GM20431 (cell line): ENCODE results near the gene TMEM45B.
"Not testable (repeated sequence)": the region's sequence is repeated elsewhere in the genome, so short reads cannot be mapped to it uniquely, and the experiment has no call there.

Experiments
- in situ Hi-C: fragments of 300-500 bp; cut with MseI, MboI; formaldehyde crosslinking; loops from one replicate; pipeline ENCODE4 v1.15.0; 2020; ENCODE audit warnings: low sequenced_read_pairs; ENCODE audit not compliant: unreplicated experiment

The TMEM45B gene

DNA sequence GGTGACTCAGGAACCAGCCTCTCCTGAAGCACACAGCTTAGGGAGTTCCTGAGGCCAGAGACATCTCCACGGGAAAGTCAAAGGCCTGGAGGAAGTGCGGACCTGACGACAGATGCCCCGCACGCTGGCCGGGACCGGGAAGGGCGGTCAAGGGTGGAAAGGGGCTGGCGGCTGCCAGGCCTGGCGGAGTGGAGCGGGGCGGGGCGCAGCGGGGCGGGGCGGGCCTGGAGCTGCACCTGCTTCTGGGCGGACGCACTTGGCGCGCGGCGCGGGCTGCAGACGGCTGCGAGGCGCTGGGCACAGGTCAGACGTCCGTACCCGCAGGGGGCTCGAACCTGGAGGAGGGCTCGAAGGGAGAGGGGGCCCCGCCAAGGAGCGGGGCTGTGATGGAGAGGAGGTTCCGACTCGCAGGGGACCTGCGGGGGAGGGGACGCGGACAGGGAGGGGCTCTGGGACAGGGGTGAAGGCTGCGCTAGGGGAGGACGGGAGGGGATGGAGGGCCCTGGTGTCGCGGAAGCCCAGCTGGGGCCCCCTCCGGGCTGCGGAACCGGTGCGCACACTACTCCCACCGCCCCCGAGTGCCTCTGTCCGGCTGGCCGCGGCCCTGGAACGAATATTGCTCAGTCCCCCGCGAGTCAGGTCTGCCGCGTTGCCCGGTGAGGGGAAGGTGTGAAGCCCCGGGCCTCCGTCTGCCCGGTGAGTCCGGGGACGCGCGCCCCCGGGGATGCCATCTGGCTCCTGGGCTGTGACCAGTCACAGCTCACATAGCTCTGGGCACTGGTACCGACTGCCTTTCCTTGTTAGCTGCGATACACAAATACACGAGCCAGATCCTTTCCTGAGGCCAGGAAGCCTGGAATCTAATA is at the start of gene TMEM45B:
TSS of gene TMEM45B (plus strand) at position 253 of the 866 bp plus-strand sequence. CDS start 36,635 bp downstream, outside the sequence.
- in situ Hi-C loops: no loop called here

GRCh38 chr11:129766898-129767604 is 48.6 kb upstream of the TMEM45B start:
- in situ Hi-C loops: no loop called here

DNA sequence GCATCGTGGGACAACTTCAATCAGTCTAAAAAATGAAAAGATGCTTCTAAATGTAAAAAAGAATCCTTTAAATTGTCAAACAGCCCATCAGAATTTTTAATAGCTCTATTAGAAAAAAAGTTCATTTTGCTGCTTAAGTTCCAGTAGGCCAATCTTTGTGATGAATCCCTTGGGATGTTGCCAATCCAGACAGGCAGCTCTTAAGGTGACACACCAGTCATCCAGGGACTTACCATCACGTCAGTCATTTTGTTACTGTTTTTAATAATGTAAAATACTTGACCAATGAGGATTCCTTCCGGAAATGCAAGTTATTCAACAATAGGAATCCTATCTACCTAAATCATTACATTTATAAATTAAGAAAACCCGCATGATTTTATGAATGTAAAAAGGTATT is 47.8 kb upstream of the TMEM45B start:
- in situ Hi-C loops: no loop called here

GRCh38 chr11:129768356-129768755 is 47.3 kb upstream of the TMEM45B start:
- in situ Hi-C loops: no loop called here

DNA sequence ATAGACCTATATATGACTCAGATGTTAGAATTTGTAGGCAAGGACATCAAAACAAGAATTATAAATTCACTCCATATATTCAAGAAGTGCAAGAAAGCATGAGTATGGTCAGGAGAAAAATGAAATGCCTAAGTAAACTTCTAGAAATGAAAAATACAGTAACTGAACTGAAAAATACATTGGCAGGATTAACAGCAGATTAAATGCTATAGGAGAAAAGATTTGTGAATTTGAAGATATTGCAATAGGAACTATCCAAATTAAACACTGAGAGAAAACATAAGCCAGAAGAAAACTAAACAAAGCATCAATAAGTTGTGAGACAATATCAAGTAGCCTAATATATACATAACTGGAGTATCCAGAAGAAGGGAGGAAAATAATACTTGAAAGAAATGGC is 46.6 kb upstream of the TMEM45B start:
- in situ Hi-C loops: no loop called here

- in situ Hi-C loops: no loop called here
Measured at GRCh38 chr11:129770993-129771392, 44.7 kb upstream of the TMEM45B start.

DNA sequence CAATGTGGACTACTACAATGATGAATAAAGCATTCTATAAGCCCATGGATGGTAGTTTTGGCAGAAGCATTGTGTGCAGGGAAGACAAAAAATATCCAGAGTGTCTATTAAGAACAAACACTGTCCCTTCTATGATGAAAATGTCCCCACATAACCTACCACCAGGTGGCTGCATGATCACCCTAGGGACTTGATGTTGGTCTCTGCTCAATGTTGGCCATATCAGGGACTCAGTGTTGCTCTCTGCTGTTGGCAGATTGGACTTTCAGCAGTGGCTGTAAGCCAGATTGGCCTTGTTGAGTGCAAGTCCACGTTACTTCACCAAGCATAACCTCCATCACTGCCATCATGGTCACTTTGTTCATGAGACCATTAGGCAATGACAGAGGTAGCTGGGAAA is 44.2 kb upstream of the TMEM45B start:
- in situ Hi-C loops: not testable (repeated sequence)

GRCh38 chr11:129778877-129779276 is 36.8 kb upstream of the TMEM45B start:
- in situ Hi-C loops: no loop called here

DNA sequence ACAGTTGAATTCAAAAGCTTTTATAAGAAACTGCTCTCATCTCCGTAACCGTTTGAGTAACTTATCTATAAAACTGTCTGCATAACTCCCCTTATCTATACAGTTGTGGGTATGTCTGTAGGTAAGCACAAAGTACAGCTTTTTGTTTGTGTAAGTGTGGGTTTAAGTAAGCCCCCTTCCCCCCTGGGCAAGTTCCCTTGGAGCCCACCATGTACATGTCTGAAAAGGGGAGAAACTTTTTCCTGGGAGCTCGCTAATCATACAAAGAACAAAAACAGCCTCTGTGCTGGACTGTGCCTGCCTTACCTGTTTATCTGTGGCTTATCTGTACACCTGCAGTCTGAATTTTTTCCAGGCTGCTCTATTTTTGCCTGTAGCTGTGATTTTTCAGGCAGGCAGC is 36.3 kb upstream of the TMEM45B start:
- in situ Hi-C loops: no loop called here

DNA sequence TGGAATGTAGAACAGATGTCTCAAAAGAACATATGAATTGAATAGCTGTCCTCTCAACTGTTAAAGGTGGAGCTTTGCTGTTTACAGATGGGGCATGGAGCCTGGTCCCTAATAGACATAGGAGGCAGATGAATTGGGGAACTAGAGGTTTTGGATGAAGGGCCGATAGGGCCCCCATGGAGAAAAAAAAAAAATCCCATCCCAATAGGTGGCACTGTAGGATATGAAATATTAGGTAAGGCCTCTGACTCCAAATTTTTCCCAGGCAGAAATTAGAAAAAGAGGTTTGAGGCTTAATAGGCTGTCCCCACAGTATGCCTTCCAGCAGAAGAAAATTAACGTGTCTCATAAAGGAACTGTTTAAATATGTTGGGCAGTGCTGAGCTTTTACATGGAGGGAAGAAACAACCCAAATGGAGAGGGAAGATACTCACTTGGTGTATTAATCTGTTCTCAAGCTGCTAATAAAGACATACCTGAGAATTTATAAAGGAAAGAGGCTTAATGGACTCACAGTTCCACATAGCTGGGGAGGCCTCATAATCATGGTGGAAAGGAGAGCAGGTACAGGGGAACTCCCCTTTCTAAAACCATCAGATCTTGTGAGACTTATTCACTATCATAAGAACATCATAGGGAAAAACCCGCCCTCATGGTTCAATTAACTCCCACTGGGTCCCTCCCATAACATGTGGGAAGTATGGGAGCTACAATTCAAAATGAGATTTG is 30.1 kb upstream of the TMEM45B start:
- in situ Hi-C loops: no loop called here

DNA sequence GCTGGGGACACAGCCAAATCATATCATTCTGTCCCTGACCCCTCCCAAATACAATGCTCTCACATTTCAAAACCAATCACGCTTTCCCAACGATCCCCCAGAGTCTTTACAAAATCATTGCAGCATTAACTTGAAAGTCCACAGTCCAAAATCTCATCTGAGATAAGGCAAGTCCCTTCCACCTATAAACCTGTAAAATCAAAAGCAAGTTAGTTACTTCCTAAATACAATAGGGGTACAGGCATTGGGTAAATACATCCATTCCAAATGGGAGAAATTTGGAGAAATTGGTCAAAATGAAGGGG is 29.6 kb upstream of the TMEM45B start:
- in situ Hi-C loops: not testable (repeated sequence)

- in situ Hi-C loops: no loop called here
Measured at GRCh38 chr11:129787532-129788155, 28.0 kb upstream of the TMEM45B start.

DNA sequence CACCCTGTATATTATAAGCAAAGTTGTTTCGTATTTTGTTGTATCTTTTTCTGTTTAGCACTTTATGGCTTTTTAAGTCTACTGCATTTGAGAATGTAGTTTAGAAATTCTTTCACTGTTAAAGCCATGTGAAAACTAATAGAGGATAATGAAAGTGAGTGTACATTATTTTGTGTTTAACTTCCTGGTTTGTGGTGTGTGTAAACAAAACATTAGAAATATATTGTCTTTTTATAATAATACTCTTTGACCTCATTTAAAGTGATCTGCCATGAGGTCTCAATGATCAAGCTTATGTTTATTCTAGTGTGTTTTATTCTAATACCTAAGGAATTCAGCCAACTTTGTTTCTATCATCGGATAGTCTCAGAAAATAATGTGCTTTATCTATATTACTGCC is 27.4 kb upstream of the TMEM45B start:
- in situ Hi-C loops: no loop called here

GRCh38 chr11:129790106-129790505 is 25.5 kb upstream of the TMEM45B start:
- in situ Hi-C loops: no loop called here

GRCh38 chr11:129791515-129791914 is 24.1 kb upstream of the TMEM45B start:
- in situ Hi-C loops: no loop called here

DNA sequence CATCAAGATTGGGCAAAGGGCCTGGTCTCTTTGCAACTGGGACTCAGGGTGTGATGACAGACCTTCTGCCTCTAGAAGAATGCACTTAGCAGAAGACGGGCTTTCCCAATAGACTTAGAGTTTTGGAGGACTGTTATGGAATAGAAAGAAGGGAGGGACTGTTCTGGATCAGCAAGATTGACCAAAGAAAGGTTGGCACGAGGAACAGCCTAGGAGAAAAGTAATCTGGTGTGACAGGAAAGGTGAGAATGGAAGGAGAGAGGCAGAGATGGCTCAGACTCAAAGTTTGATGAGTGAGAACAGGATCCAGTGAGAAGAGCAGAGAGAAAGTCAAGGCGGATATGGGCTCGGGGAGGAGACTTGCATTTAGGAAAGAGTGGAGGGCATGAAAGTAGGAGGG is 23.0 kb upstream of the TMEM45B start:
- in situ Hi-C loops: no loop called here

DNA sequence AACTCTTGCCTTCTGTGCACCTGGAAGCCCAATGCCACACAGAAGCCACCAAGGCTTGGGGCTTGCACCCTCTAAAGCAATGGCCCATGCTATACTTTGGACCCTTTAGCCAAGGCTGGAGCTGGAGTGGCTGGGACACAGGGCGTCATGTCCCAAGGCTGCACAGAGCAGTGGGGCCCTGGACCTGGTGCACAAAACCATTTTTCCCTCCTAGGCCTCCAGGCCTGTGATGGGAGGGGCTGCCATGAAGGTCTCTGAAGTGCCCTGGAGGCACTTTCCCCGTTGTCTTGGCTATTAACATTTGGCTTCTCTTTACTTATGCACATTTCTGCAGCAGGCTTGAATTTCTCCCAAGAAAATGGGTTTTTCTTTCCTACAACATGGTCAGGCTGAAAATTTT is 20.6 kb upstream of the TMEM45B start:
- in situ Hi-C loops: no loop called here

GRCh38 chr11:129798212-129798611 is 17.4 kb upstream of the TMEM45B start:
- in situ Hi-C loops: no loop called here

GRCh38 chr11:129800162-129800561 is 15.5 kb upstream of the TMEM45B start:
- in situ Hi-C loops: not testable (repeated sequence)

GRCh38 chr11:129800655-129801054 is 15.0 kb upstream of the TMEM45B start:
- in situ Hi-C loops: no loop called here
